ENCODE measurements around the gene APLF.

DNA sequence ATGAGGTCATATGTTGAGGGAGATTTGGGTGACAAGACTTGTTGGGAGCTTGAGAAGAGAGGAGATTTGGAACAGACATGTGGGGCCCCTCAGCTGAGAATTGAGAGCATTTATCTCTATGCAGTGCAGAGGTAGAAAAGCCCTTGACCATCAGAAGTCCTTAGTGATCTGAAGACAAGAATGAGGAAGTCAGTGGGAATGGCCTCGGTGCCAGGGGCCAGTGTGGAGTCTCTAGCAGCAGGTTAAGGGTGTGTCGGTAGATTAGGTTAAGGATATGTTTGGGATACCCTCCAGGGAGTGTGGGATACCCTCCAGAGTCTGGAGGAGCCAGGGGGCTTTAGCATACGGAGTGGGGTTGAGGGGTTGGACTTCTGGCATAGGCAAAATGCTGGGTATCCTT is 41.9 kb upstream of the APLF start:
- TF ChIP-seq, protein P1, sequence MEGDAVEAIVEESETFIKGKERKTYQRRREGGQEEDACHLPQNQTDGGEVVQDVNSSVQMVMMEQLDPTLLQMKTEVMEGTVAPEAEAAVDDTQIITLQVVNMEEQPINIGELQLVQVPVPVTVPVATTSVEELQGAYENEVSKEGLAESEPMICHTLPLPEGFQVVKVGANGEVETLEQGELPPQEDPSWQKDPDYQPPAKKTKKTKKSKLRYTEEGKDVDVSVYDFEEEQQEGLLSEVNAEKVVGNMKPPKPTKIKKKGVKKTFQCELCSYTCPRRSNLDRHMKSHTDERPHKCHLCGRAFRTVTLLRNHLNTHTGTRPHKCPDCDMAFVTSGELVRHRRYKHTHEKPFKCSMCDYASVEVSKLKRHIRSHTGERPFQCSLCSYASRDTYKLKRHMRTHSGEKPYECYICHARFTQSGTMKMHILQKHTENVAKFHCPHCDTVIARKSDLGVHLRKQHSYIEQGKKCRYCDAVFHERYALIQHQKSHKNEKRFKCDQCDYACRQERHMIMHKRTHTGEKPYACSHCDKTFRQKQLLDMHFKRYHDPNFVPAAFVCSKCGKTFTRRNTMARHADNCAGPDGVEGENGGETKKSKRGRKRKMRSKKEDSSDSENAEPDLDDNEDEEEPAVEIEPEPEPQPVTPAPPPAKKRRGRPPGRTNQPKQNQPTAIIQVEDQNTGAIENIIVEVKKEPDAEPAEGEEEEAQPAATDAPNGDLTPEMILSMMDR (IDR thresholded peaks at IDR 0.05; ENCODE audit: insufficient read depth, low read length, poor library complexity, severe bottlenecking): no peak
- TF ChIP-seq EZH2phosphoT487 (conservative IDR thresholded peaks at IDR 0.05; ENCODE audit: low read length): no peak
